ENCODE results near the gene VIPR2. TPM values are rescaled to one million over a fixed set of nuclear protein-coding genes. Genes with fewer than 3 reads are reported as not detected.

The VIPR2 gene
- total RNA-seq, 4 donors from 2014 or later: 0.53 to 2.5 (median 1.8) TPM

DNA sequence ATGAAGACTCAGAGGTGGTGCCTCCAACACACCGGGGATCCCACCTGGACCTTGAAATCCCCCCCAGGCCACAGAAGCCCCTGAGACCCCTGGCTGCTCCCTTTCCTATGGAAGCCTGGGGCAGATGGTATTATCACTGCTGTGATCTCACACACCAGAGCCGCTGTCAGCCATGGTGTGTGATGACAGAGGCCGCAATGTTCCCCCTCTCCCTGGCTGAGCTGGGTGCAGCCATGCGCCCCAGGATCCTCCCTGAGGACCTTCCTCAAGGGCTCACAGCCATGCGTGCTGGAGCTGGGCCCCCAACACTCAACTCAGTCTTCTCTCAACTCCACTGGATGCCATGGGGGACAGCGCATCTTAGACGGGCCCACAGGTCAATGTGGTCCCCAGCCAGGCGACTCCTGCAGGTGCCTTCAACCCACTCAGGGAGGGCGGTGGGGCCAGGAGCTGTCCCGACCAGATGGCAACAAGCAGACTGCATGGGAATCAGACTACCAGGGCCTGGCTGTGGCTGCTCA lies 44.9 kb downstream of the VIPR2 start:
- TF ChIP-seq POLR2A (IDR thresholded peaks at IDR 0.05): no peak
- TF ChIP-seq, protein P1, sequence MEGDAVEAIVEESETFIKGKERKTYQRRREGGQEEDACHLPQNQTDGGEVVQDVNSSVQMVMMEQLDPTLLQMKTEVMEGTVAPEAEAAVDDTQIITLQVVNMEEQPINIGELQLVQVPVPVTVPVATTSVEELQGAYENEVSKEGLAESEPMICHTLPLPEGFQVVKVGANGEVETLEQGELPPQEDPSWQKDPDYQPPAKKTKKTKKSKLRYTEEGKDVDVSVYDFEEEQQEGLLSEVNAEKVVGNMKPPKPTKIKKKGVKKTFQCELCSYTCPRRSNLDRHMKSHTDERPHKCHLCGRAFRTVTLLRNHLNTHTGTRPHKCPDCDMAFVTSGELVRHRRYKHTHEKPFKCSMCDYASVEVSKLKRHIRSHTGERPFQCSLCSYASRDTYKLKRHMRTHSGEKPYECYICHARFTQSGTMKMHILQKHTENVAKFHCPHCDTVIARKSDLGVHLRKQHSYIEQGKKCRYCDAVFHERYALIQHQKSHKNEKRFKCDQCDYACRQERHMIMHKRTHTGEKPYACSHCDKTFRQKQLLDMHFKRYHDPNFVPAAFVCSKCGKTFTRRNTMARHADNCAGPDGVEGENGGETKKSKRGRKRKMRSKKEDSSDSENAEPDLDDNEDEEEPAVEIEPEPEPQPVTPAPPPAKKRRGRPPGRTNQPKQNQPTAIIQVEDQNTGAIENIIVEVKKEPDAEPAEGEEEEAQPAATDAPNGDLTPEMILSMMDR (IDR thresholded peaks at IDR 0.05): no peak
- DNase-seq: peak in 2 of 3 donors; percentile 22 to 43
- Histone ChIP-seq H3K4me3 (no peak overlapping the region), H3K4me1 (peaks cover 0 to 10% (median 0%) of the 10 kb centered on the region in 4 donors), H3K9me3 (no peaks in the 10 kb centered on the region), H3K27me3 (no peaks in the 10 kb centered on the region), H3K27ac (peak overlapping the region in 1 of 4 donors; percentile 62), H3K36me3 (no peaks in the 10 kb centered on the region)

DNA sequence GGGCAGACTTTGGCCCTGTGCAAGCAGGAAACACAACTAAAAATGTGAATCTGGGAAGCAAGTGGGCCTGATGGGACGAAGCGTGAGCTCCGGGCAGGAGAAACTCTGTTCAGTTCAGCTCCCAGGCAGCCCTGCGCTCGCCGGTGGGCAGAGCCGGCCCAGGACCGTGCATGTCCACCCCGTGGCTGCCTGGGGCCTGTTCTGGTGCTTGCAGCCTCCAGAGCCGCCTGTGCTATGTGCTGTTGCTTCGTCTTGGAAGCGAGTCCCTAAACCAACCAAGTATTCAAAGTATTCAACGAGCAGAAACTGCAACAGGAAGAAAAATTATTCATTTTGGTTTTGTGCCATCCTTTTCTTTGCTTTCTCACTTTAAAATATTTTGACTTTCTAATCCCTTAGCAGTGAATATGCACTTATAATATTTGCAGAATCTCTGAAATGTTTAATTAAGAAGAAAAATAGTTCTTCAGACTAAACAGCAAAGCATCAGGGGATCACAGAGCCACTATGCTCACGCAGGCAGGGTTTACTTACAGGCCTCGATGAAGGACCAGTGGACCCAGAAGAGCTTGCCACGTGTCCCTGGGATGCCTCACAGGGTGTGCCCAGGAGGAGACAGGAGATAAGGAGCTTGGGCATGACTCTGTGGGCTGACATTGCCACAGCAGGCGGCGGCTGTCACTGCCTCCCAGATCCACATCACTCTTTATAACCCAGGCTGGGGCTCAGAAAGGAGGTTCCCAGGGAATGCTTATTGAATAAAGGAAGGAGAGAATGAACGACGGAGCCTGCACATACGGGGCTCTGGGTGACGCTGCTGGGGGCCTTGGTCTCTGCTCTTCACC lies 45.6 kb downstream of the VIPR2 start:
- peak overlapping the region in 1 of 4 donors; percentile 78 for H3K27ac ChIP-seq
- peaks cover 0 to 10% (median 0%) of the 10 kb centered on the region in 4 donors for H3K4me1 ChIP-seq
- no peaks in the 10 kb centered on the region for H3K36me3 ChIP-seq
- TF ChIP-seq, protein P1 (IDR thresholded peaks at IDR 0.05): no peak
- TF ChIP-seq POLR2A (IDR thresholded peaks at IDR 0.05): no peak
- H3K4me3 ChIP-seq: no peak overlapping the region
- H3K9me3 ChIP-seq: no peaks in the 10 kb centered on the region
- DNase-seq: peak in 2 of 3 donors; percentile 43 to 44
- H3K27me3 ChIP-seq: no peaks in the 10 kb centered on the region

DNA sequence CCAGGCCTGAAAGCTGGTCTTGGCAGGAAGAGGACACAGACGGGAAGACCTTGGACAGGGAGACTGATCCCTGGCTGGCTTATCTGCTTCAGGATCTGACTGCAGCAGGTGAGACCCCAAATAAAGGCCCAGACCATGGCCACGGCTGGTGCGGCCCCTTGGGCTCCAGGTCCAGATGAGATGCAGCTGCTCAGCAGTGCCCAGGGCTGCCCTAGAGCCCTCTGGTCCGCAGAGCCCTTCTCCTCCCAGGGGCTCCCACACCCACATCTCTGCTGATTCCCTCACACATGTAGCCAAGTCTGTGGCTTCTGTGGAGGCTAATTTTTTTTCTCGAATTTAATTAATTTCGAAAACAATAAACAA lies 46.3 kb downstream of the VIPR2 start:
- Histone ChIP-seq H3K4me3 (no peak overlapping the region), H3K9me3 (no peaks in the 10 kb centered on the region), H3K27me3 (no peaks in the 10 kb centered on the region), H3K27ac (peak overlapping the region in 2 of 4 donors; percentile 37 to 78), H3K4me1 (peaks cover 0 to 10% (median 0%) of the 10 kb centered on the region in 4 donors), H3K36me3 (no peaks in the 10 kb centered on the region)
- peak in 2 of 3 donors; percentile 26 to 32 for DNase-seq
- TF ChIP-seq, protein P1 (IDR thresholded peaks at IDR 0.05): no peak
- TF ChIP-seq POLR2A (IDR thresholded peaks at IDR 0.05): no peak

- peak in 2 of 3 donors; percentile 24 to 33 for DNase-seq
- Histone ChIP-seq H3K4me1 (peaks cover 0 to 10% (median 0%) of the 10 kb centered on the region in 4 donors), H3K27me3 (no peaks in the 10 kb centered on the region), H3K36me3 (no peaks in the 10 kb centered on the region), H3K9me3 (no peaks in the 10 kb centered on the region), H3K27ac (peak overlapping the region in 2 of 4 donors; percentile 37 to 78), H3K4me3 (no peak overlapping the region)
- TF ChIP-seq, protein P1 (IDR thresholded peaks at IDR 0.05): no peak
- TF ChIP-seq POLR2A (IDR thresholded peaks at IDR 0.05): no peak
Measured at GRCh38 chr7:159097661-159098423, 46.8 kb downstream of the VIPR2 start.

DNA sequence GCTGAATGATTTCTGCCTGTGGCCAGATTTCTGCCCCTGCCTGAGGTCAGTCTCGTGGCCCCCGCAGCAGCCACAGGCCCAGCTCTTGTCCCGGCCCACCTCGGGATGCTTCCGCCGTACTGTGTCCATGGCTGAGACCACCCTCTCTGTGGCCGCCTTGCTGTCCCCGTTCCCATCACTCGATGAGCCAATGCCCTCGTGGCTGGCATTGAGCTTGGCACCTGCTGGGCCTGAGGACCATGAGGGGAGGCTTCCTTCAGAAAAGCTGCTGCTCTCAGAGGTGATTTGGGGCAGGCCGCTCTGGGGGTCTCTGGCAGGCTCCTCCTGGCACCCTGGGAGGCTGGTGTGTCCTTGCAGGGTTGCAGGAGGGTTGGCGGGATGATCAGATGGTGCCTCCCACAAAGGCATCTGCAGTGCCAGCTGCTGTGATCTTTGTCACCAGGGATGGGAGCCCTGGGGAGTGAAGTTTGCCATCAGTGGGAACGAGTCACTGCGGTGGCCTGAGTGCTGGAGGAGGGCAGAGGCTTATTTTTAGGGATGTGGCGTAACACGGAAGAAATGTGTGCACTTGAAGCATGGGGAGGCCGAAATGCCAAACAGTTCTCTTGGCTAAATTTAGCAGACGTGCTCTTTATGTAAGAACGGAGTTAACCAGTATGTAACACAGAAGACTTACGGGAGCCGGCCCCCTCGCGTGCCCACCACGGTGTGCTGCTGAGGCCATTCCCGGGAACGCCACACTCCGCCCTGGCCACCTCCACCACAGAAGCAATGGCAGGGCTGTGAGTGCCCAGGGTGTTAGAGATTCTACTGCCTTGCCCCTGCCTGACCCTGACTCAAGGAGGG lies 47.7 kb downstream of the VIPR2 start:
- H3K36me3 ChIP-seq: no peaks in the 10 kb centered on the region
- peak overlapping the region in 2 of 4 donors; percentile 37 to 78 for H3K27ac ChIP-seq
- peaks cover 0 to 10% (median 0%) of the 10 kb centered on the region in 4 donors for H3K4me1 ChIP-seq
- no peaks in the 10 kb centered on the region for H3K27me3 ChIP-seq
- no peak overlapping the region for H3K4me3 ChIP-seq
- DNase-seq: peak in 2 of 3 donors; percentile 41
- TF ChIP-seq, protein P1 (IDR thresholded peaks at IDR 0.05): no peak
- TF ChIP-seq POLR2A (IDR thresholded peaks at IDR 0.05): no peak
- no peaks in the 10 kb centered on the region for H3K9me3 ChIP-seq
